GM19025 (cell line): ENCODE data around the gene HEYL.
"Not testable (repeated sequence)": the region's sequence is repeated elsewhere in the genome, so short reads cannot be mapped to it uniquely, and the experiment has no call there.

Experiments
- ATAC-seq: cut with Tn5 transposase; IDR thresholded peaks from one replicate; pipeline ENCODE4 v1.9.1; 2021; ENCODE audit warnings: mild to moderate bottlenecking, low read depth, moderate library complexity; ENCODE audit not compliant: unreplicated experiment

HEYL gene

GRCh38 chr1:39613250-39613649, 26.2 kb downstream of the HEYL start:
- ATAC-seq = no peak

- ATAC-seq = no peak
These were observed 29.7 kb downstream of the HEYL start for GRCh38 chr1:39609618-39610331.

GRCh38 chr1:39608921-39609320, 30.5 kb downstream of the HEYL start:
- ATAC-seq = no peak

GRCh38 chr1:39603677-39604076, 35.8 kb downstream of the HEYL start:
- ATAC-seq = not testable (repeated sequence)

GRCh38 chr1:39601667-39602255, 37.7 kb downstream of the HEYL start:
- not testable (repeated sequence) for ATAC-seq

GRCh38 chr1:39596163-39596562, 43.3 kb downstream of the HEYL start:
- ATAC-seq = no peak

- ATAC-seq = no peak
These were observed 46.1 kb downstream of the HEYL start for GRCh38 chr1:39593386-39593785.

- no peak for ATAC-seq
These were observed 47.4 kb downstream of the HEYL start for GRCh38 chr1:39592069-39592468.

- ATAC-seq = no peak
These were observed 48.9 kb downstream of the HEYL start for GRCh38 chr1:39590546-39590945.

GRCh38 chr1:39585933-39586332, 53.5 kb downstream of the HEYL start:
- no peak for ATAC-seq

- peak; percentile 43 for ATAC-seq
These were observed 63.3 kb downstream of the HEYL start for GRCh38 chr1:39576016-39576657.

GRCh38 chr1:39575191-39576015, 64.0 kb downstream of the HEYL start:
- ATAC-seq = no peak

GRCh38 chr1:39574646-39575045, 64.8 kb downstream of the HEYL start:
- ATAC-seq = no peak
